Fibroblast of skin of right biceps (primary cell): ENCODE data around the gene IZUMO4.
"Not testable (repeated sequence)": the region's sequence is repeated elsewhere in the genome, so short reads cannot be mapped to it uniquely, and the experiment has no call there.

ENCODE experiments used
- DNase-seq: peaks from one replicate; pipeline ENCODE4 v3.0.0-alpha.2; 2013

The IZUMO4 gene

GRCh38 chr19:2129022-2129421 is 32.3 kb downstream of the IZUMO4 start:
- DNase-seq: no peak

- no peak for DNase-seq
Measured at GRCh38 chr19:2129486-2129885, 32.8 kb downstream of the IZUMO4 start.

GRCh38 chr19:2129892-2130770 is 33.4 kb downstream of the IZUMO4 start:
- DNase-seq: no peak

- not testable (repeated sequence) for DNase-seq
Measured at GRCh38 chr19:2131012-2131975, 34.6 kb downstream of the IZUMO4 start.

- no peak for DNase-seq
Measured at GRCh38 chr19:2132191-2132590, 35.5 kb downstream of the IZUMO4 start.

GRCh38 chr19:2132731-2133490 is 36.2 kb downstream of the IZUMO4 start:
- no peak for DNase-seq

GRCh38 chr19:2135474-2136402 is 39.0 kb downstream of the IZUMO4 start:
- DNase-seq: no peak

GRCh38 chr19:2136796-2137195 is 40.1 kb downstream of the IZUMO4 start:
- no peak for DNase-seq

- no peak for DNase-seq
Measured at GRCh38 chr19:2138061-2138728, 41.5 kb downstream of the IZUMO4 start.

- DNase-seq: no peak
Measured at GRCh38 chr19:2139385-2140137, 42.8 kb downstream of the IZUMO4 start.

- DNase-seq: no peak
Measured at GRCh38 chr19:2140138-2140569, 43.4 kb downstream of the IZUMO4 start.

- no peak for DNase-seq
Measured at GRCh38 chr19:2142173-2142829, 45.6 kb downstream of the IZUMO4 start.

- DNase-seq: no peak
Measured at GRCh38 chr19:2144190-2144589, 47.5 kb downstream of the IZUMO4 start.

- no peak for DNase-seq
Measured at GRCh38 chr19:2145831-2146241, 49.1 kb downstream of the IZUMO4 start.

GRCh38 chr19:2148482-2149135 is 51.9 kb downstream of the IZUMO4 start:
- no peak for DNase-seq
